Immature natural killer cell (primary cell): ENCODE data around the gene LIAS. TPM values are rescaled to one million over a fixed set of nuclear protein-coding genes. Genes with fewer than 3 reads are reported as not detected.

Source experiments
- DNase-seq, 3 donors: peaks; one replicate each; pipeline ENCODE4 v3.0.0; 2022; ENCODE audit warnings: mixed read lengths in 1 of 3
- H3K27ac Mint-ChIP-seq, 6 donors: one replicate each; pipeline ENCODE4 v1.8.0; 2020; ENCODE audit warnings: mixed read lengths in 6 of 6, mild to moderate bottlenecking in 5 of 6, inconsistent platforms in 4 of 6, moderate library complexity in 3 of 6
- H3K27me3 Mint-ChIP-seq, 3 donors: one replicate each; pipeline ENCODE4 v1.8.0; 2020 to 2021; ENCODE audit warnings: low read depth in 3 of 3, mild to moderate bottlenecking in 3 of 3, mixed read lengths in 3 of 3, moderate library complexity in 3 of 3, inconsistent platforms in 1 of 3
- H3K36me3 Mint-ChIP-seq, 3 donors: one replicate each; pipeline ENCODE4 v1.8.0; 2020; ENCODE audit warnings: mixed read lengths in 3 of 3, inconsistent platforms in 2 of 3, mild to moderate bottlenecking in 2 of 3
- H3K4me1 Mint-ChIP-seq, 2 donors: one replicate each; pipeline ENCODE4 v1.8.0; 2020; ENCODE audit warnings: inconsistent platforms in 2 of 2, mild to moderate bottlenecking in 2 of 2, mixed read lengths in 2 of 2, moderate library complexity in 1 of 2
- H3K4me3 Mint-ChIP-seq, 5 donors: one replicate each; pipeline ENCODE4 v1.8.0; 2020; ENCODE audit warnings: mild to moderate bottlenecking in 5 of 5, mixed read lengths in 5 of 5, inconsistent platforms in 3 of 5, moderate library complexity in 3 of 5
- H3K9me3 Mint-ChIP-seq, 6 donors: one replicate each; pipeline ENCODE4 v1.8.0; 2020; ENCODE audit warnings: mild to moderate bottlenecking in 6 of 6, mixed read lengths in 6 of 6, inconsistent platforms in 4 of 6, moderate library complexity in 3 of 6
- polyA plus RNA-seq, 3 donors: library from polyadenylated mRNA; unstranded; fragments of 300-500 nt; fragmentation: Illumina TruSeq; gene quantifications; one replicate each; pipeline ENCODE4 v1.2.3, GENCODE V29; 2021

Gene LIAS
- polyA plus RNA-seq, 3 donors from 2014 or later, result 7.6 to 11.7 (median 7.8) TPM

- H3K27ac Mint-ChIP-seq, result no peak overlapping the region
- no peaks in the 10 kb centered on the region for H3K9me3 Mint-ChIP-seq
- H3K36me3 Mint-ChIP-seq, result peaks cover 6 to 22% (median 9%) of the 10 kb centered on the region in 3 donors
- peaks cover 0 to 1% of the 10 kb centered on the region in 2 donors for H3K4me1 Mint-ChIP-seq
- no peak overlapping the region for H3K4me3 Mint-ChIP-seq
- DNase-seq, result no peak
- no peaks in the 10 kb centered on the region for H3K27me3 Mint-ChIP-seq
These were observed 7.9 kb downstream of the LIAS start for GRCh38 chr4:39466747-39467146.

GRCh38 chr4:39467464-39467863, 8.6 kb downstream of the LIAS start:
- Mint-ChIP-seq H3K27me3 (no peaks in the 10 kb centered on the region), H3K9me3 (no peaks in the 10 kb centered on the region), H3K4me3 (no peak overlapping the region), H3K36me3 (peaks cover 6 to 22% (median 9%) of the 10 kb centered on the region in 3 donors), H3K4me1 (peaks cover 0 to 1% of the 10 kb centered on the region in 2 donors), H3K27ac (peak overlapping the region in 1 of 6 donors; percentile 17)
- no peak for DNase-seq

- Mint-ChIP-seq H3K27ac (peak overlapping the region in 1 of 6 donors; percentile 29), H3K9me3 (no peaks in the 10 kb centered on the region), H3K4me3 (no peak overlapping the region), H3K4me1 (peaks cover 0 to 1% of the 10 kb centered on the region in 2 donors), H3K27me3 (no peaks in the 10 kb centered on the region), H3K36me3 (peaks cover 6 to 21% (median 10%) of the 10 kb centered on the region in 3 donors)
- DNase-seq, result peak; percentile 33 to 48 (median 43)
These were observed 10.7 kb downstream of the LIAS start for GRCh38 chr4:39469429-39470077.

GRCh38 chr4:39470402-39470801, 11.5 kb downstream of the LIAS start:
- no peak overlapping the region for H3K27ac Mint-ChIP-seq
- H3K36me3 Mint-ChIP-seq, result peaks cover 5 to 13% (median 6%) of the 10 kb centered on the region in 3 donors
- H3K27me3 Mint-ChIP-seq, result no peaks in the 10 kb centered on the region
- no peak for DNase-seq
- no peak overlapping the region for H3K4me3 Mint-ChIP-seq
- H3K4me1 Mint-ChIP-seq, result peaks cover 0 to 1% of the 10 kb centered on the region in 2 donors
- no peaks in the 10 kb centered on the region for H3K9me3 Mint-ChIP-seq

- Mint-ChIP-seq H3K36me3 (peaks cover 5 to 16% (median 8%) of the 10 kb centered on the region in 3 donors), H3K27me3 (no peaks in the 10 kb centered on the region), H3K4me3 (no peak overlapping the region), H3K27ac (no peak overlapping the region), H3K4me1 (peaks cover 0 to 1% of the 10 kb centered on the region in 2 donors), H3K9me3 (no peaks in the 10 kb centered on the region)
- no peak for DNase-seq
These were observed 13.5 kb downstream of the LIAS start for GRCh38 chr4:39472396-39472795.

GRCh38 chr4:39476187-39476895, 17.5 kb downstream of the LIAS start:
- no peak for DNase-seq
- no peak overlapping the region for H3K27ac Mint-ChIP-seq
- no peaks in the 10 kb centered on the region for H3K9me3 Mint-ChIP-seq
- peaks cover 4 to 9% (median 5%) of the 10 kb centered on the region in 3 donors for H3K36me3 Mint-ChIP-seq
- no peaks in the 10 kb centered on the region for H3K27me3 Mint-ChIP-seq
- no peaks in the 10 kb centered on the region for H3K4me1 Mint-ChIP-seq
- no peak overlapping the region for H3K4me3 Mint-ChIP-seq

- Mint-ChIP-seq H3K4me3 (no peak overlapping the region), H3K27me3 (peaks cover 0 to 1% (median 0%) of the 10 kb centered on the region in 3 donors), H3K4me1 (no peaks in the 10 kb centered on the region), H3K36me3 (peaks cover 0 to 7% (median 4%) of the 10 kb centered on the region in 3 donors), H3K27ac (no peak overlapping the region), H3K9me3 (peaks cover 0 to 5% (median 0%) of the 10 kb centered on the region in 6 donors)
- DNase-seq, result no peak
These were observed 21.4 kb downstream of the LIAS start for GRCh38 chr4:39480251-39480650.

GRCh38 chr4:39480902-39481695, 22.2 kb downstream of the LIAS start:
- Mint-ChIP-seq H3K9me3 (peaks cover 0 to 5% (median 0%) of the 10 kb centered on the region in 6 donors), H3K4me3 (no peak overlapping the region), H3K27ac (no peak overlapping the region), H3K27me3 (peaks cover 0 to 2% (median 2%) of the 10 kb centered on the region in 3 donors), H3K36me3 (peaks cover 0 to 7% (median 4%) of the 10 kb centered on the region in 3 donors), H3K4me1 (no peaks in the 10 kb centered on the region)
- DNase-seq, result no peak

GRCh38 chr4:39484582-39485272, 25.9 kb downstream of the LIAS start:
- Mint-ChIP-seq H3K27me3 (peaks cover 0 to 2% (median 2%) of the 10 kb centered on the region in 3 donors), H3K27ac (no peak overlapping the region), H3K4me1 (no peaks in the 10 kb centered on the region), H3K9me3 (peaks cover 0 to 5% (median under 1%) of the 10 kb centered on the region in 6 donors), H3K36me3 (no peaks in the 10 kb centered on the region), H3K4me3 (no peak overlapping the region)
- DNase-seq, result no peak

- no peak overlapping the region for H3K4me3 Mint-ChIP-seq
- DNase-seq, result no peak
- H3K36me3 Mint-ChIP-seq, result no peaks in the 10 kb centered on the region
- H3K4me1 Mint-ChIP-seq, result no peaks in the 10 kb centered on the region
- peaks cover 0 to 2% (median 2%) of the 10 kb centered on the region in 3 donors for H3K27me3 Mint-ChIP-seq
- H3K27ac Mint-ChIP-seq, result no peak overlapping the region
- peaks cover 0 to 5% (median under 1%) of the 10 kb centered on the region in 6 donors for H3K9me3 Mint-ChIP-seq
These were observed 27.5 kb downstream of the LIAS start for GRCh38 chr4:39486221-39486804.

GRCh38 chr4:39490322-39490721, 31.5 kb downstream of the LIAS start:
- Mint-ChIP-seq H3K36me3 (no peaks in the 10 kb centered on the region), H3K9me3 (peaks cover 0 to 2% (median 0%) of the 10 kb centered on the region in 6 donors), H3K4me1 (no peaks in the 10 kb centered on the region), H3K27ac (no peak overlapping the region), H3K4me3 (no peak overlapping the region), H3K27me3 (peaks cover 0 to 2% (median under 1%) of the 10 kb centered on the region in 3 donors)
- DNase-seq, result no peak

GRCh38 chr4:39494354-39494753, 35.5 kb downstream of the LIAS start:
- Mint-ChIP-seq H3K4me3 (no peak overlapping the region), H3K4me1 (no peaks in the 10 kb centered on the region)

More at GRCh38 chr4:39494354-39494753, 35.5 kb downstream of the LIAS start:
- Mint-ChIP-seq H3K36me3 (peaks cover 4 to 8% (median 5%) of the 10 kb centered on the region in 3 donors), H3K27me3 (peaks cover 0 to 3% (median 0%) of the 10 kb centered on the region in 3 donors), H3K9me3 (no peaks in the 10 kb centered on the region), H3K27ac (no peak overlapping the region)
- DNase-seq, result no peak
